NCI-H460 (cell line): ENCODE results near the gene IARS2. TPM values are rescaled to one million over a fixed set of nuclear protein-coding genes. Genes with fewer than 3 reads are reported as not detected.
"Not testable (repeated sequence)": the region's sequence is repeated elsewhere in the genome, so short reads cannot be mapped to it uniquely, and the experiment has no call there.

Source experiments
- DNase-seq: peaks from one replicate; pipeline ENCODE4 v3.0.0-alpha.2; 2016; ENCODE audit warnings: low read depth; ENCODE audit errors: extremely low read depth
- total RNA-seq: library from RNA; depleted of rRNA; stranded (reverse); fragments of >200 nt; shearing (Covaris generic); gene quantifications from 2 replicates; pipeline ENCODE4 v1.2.3, GENCODE V29; 2014

IARS2 gene
- total RNA-seq, 1 experiment from 2014 or later = 257 TPM

DNA sequence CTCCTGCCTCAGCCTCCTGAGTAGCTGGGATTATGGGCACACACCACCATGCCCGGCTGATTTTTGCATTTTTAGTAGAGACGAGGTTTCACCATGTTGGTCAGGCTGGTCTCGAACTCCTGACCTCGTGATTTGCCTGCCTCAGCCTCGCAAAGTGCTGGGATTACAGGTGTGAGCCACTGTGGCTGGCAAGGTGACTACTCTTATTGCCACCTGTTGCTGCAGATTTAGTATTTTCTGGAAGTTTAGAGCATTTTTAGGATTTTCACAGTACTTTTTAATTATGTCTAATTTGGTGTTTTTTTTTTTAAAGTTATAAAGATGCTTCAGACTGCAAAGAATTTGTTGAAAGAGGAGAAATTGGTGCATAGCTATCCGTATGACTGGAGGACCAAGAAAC, 16.5 kb downstream of the IARS2 start:
- DNase-seq = not testable (repeated sequence)

DNA sequence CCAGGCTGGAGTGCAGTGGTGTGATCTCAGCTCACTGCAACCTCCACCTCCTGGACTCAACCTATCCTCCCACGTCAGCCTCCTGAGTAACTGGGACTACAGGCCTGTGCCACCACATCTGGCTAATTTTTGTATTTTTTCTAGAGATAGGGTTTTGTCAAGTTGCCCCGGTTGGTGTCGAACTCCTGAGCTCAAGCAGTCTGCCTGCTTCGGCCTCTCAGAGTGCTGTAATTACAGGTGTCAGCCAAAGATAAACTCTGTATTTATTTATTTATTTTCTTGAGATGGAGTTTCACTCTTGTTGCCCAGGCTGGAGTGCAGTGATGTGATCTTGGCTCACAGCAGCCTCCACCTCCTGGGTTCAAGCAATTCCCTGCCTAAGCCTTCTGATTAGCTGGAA, 18.7 kb downstream of the IARS2 start:
- not testable (repeated sequence) for DNase-seq

DNA sequence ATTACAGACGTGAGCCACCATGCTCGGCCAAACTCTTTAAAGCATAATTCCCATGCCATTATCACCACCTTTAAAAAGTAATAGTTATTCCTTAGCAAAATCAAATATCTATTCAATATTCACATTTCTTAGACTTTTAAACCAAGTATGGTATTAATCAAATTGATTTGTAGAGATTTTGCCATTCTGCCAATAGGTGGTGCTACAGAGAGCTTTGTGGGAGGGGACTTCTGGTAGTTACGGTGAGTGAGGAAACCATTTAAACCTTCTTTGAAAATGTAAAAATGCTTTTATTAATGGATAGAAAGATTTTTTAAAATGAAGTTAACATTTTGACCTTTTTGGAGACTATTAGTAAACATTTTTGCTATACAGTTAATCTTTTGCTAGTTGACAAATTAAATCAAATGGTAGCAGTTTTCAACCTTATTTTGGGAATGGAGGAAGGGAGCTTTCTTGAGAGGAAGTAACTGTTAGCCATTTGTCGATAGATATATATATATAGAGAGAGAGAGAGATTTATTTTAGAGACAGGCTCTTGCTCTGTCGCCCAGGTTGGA, 19.3 kb downstream of the IARS2 start:
- DNase-seq = peak; percentile 59

DNA sequence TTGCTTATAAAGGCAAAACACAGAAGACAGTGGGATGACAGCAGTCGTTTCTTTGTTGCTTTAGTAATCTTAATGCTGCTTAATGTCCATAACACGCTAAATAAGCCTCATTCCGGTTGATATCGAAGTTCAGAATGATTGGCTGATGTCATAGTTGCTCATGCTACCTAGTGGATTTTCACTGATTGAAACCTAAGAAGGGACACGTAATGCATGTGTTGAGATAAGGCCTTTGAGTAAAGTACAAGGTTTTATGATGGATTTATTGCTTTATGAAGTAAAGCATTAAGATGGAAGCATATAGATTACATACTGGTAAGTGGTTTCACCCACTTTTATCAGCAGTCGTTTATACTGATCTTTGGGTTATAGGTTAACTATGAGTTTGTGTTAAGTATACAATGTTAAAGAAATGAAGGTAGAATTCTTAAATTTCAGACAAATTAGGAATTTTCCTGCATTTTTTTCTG, 25.1 kb downstream of the IARS2 start:
- peak; percentile 17 for DNase-seq

DNA sequence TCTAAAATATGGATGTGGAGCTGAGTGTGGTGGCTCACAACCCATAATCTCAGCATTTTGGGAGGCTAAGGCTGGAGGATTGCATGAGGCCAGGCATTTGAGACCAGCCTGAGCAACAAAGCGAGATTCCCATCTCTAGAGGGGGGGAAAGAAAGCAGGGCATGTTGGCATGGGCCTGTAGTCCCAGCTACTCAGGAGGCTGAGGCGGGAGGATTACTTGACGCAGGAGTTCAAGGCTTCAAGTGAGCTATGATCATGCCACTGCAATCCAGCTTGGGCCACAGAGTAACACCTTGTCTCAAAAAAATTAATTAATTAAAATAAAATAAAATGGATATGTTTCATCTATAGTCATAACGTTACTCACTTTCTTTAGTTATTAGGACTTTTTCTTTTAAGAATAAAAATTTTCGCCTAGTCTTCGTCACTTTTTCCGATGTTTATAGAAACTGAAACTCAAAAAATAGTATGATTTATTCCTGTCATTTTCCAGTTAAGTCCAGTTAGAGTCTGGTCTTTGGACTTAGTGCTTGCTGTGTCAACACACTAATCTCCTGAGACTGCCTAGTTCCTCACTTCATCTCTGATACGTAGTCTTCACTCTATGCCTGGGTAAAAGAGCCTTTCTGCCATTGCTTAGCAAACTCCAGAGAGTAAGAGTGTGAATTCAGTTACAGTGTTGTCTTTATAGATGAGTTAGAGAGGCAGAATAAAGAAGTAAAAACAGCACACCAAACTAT, 28.0 kb downstream of the IARS2 start:
- DNase-seq = no peak

DNA sequence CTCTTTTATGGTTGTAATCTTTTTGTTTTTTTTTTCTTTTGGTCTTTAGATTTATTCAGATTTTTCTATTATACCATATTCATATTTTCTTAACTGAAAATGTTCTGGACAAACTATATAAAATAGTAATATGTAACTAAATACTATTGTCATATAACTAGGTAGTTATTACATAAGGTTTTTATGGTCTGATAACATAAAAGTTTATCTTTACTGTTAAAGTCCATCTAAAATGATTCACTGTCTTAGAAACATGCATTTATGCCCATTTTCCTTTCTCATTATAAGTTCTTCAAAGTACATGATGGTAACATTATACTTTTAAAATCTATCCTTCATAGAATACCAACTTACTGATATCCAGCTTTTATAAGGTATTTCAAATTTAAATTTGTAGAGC, 29.1 kb downstream of the IARS2 start:
- DNase-seq = no peak

DNA sequence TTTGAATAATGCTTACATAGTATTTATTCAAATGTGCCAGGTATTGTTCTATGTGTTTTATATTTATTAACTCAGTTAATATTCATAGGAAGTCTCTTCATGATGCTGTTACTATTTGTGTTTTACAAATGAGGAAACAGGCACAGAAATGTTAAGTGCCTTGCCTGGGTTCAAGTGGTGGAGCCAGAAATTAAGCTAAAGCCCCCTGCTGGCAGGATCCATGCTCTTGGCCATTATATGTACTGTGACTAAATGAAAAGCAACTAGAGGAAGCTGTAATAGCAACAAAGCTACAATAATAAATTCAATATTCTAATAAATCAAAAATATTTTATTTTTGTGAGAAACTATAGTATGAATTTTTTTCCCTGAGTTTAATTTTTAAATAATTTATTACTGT, 30.0 kb downstream of the IARS2 start:
- peak; percentile 11 for DNase-seq

DNA sequence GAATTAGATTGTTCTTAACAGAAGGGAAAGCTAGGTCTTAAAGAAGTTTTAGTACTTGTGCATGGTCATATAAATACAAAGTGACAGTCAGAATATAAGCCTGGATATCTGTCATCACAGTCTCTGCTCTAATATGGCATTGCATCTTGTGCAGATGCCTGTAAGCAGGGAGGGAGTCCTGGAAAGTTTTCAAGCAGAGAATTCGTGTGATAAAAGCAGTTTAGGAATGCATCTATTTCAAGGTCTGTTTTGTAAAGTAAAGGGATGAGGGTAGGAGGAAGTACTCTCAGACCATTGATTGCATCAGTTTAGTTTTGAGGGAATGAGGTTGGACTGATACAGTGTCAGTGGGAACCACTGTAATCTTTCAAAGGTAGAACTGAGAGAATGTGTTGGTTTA, 30.6 kb downstream of the IARS2 start:
- no peak for DNase-seq

DNA sequence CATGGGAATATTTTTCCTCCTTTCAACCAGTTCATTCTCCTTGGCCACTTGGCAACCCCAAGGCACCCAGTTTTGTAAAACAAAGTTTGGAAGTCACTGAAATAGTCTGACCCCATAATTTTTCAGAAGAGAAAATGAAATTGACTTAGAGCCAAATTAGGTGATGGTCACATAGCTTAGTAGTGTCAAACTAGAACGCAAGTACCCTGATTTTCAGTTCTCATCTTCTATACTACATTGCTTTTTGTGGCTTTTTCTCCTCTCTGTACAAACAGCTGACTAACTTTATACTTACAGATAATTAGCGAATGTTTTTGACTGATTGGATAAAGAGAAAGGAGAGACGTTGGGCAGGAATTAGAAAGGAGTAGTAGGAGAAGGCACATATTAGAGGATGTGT, 33.1 kb downstream of the IARS2 start:
- DNase-seq = no peak

DNA sequence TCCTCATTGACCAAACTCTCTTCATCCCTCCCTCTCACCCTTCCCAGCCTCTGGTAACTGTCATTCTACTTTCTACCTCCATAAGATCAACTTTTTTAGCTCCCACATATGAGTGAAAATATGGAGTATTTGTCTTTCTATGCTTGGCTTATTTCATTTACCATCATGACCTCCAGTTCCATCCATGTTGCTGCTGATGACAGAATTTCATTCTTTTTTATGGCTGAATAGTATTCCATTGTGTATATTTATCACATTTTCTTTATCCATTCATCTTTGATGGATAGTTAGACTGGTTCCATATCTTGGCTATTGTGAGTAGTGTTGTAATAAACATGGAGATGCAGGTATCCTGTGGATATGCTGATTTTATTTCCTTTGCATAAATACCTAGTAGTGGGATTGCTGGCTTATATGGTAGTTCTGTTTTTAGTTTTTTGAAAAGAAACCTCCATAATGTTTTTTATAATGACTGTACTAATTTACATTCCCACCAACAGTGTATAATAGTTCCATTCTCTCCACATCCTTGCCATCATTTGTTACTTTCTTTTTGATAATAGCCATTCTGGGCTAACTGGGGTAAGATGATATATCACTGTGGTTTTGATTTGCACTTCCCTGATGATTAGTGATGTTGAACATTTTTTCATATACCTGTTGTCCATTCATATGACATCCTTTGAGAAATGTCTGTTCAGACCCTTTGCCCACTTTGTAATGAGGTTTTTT, 35.7 kb downstream of the IARS2 start:
- no peak for DNase-seq

DNA sequence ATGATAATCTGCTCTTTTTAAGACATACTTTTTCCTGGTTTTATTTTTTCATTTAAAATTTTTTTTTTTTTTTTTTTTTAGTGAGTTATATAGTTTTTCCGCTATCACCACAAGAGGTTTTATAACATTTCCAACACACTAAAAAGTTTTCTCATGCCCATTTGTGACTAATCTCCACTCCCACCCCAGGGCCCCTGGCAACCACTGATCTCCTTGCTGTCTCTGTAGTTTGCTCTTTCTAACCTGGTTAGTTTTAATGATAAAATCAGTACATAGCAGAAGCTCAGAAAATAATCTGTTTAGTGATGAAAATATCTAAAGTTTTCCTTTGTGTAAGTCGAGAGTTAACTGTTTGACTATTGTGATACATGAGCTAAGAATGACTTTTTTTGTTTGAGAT, 41.8 kb downstream of the IARS2 start:
- no peak for DNase-seq

DNA sequence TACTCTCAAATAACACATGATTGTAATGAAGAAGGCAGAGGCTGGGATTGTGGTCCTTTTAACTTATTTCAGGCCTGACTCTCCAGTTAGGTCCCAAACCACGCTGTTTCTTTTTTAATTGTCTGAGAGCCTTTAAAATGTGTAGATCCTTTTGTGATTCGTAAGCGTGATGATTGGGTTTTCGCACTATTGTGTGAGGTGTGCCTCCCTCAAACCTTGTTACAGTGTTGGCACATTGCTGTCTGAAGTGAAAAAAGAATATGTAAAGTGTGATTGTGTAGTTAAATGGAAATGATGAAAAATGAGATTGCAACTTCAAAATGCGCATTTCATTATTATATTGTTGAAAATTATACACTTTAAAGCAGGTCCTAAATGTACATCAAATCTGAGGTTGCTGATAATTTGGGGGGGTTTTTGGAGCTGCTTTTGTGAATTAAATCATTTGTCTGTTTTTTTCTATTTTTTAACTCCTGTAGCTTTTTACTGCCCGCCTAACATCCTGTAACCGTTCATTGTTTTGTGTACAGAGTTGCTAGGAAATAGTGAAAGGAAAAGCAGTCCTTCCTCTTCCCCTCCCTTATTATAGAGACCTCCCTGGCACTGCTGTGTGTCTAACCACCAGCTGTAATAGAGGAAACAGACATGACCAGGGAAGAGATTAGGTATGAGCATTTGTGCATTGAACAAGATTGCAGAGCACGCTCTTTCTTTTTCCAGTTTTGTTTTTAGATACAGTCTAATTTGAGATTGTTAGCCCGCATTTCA, 43.3 kb downstream of the IARS2 start:
- DNase-seq = no peak

DNA sequence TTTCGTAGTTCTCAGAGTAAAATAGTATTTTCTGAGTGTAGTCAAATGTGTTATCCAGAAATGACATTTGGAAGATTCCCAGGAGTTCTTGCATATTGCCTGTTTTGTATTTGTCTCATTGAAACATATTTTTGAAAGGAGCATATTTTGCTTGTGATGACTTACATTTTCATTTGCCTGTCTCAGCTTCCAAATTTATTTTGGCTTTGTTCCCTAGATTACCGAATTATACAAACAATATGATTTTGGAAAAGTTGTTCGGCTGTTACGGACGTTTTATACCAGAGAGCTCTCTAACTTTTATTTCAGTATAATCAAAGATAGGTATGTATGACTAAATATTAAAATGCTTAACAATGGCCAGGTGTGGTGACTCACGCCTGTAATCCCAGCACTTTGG, 46.0 kb downstream of the IARS2 start:
- DNase-seq = no peak

DNA sequence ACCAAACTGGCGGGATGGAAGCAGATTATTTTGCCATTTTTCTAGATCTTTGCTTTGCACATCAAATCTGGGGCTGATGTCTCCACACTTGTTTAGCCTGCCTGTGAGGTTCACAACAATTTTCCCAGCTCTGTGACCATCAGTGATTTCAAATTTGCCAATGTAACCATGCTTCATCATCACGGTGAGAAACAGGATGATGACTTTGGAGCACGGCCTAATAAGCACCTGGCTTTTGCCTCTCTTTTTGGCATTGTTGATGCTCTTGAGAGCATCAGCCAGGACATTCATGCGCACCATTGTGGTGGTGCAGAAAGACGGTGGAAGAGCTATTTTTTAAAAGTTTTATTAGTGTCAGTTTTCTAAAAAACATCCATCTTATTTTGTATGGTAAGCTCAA, 50.1 kb downstream of the IARS2 start:
- no peak for DNase-seq

DNA sequence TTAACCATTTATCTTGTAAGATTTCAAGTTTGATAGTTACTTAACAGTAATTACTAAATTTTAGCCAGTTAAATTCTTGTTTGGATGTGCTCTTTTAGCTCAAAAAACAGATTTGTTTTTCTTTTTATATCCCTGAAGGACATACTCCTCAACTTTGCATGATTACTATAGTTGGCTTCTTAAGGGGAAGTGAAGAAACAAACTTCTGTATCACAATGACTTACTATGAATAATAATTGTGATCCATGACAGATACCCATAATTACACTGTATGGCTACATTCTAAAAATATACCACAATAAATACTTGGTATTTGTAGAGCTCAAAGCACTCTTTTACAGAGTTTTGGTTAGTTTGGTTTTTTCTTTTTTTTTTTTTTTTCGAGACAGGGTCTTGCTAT, 55.8 kb downstream of the IARS2 start:
- DNase-seq = no peak

DNA sequence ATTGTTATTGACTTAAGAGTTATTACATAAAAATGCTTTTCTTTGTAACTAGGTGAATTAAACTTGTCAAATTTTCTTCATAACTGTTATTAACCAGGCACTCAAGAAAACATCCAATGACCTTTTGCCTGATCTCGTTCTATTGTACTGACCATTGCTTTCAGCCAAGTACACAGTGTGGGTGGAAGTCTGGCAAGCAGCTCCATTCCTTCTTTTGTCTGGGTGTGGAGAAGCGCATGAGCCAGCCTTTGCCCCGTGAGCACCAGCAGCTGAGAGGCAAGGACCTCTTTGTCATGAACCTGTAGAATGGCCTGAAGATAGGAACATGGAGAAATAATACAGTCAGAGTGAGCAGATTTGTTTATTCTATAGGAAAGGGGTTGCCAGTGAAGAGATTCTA, 57.5 kb downstream of the IARS2 start:
- no peak for DNase-seq

DNA sequence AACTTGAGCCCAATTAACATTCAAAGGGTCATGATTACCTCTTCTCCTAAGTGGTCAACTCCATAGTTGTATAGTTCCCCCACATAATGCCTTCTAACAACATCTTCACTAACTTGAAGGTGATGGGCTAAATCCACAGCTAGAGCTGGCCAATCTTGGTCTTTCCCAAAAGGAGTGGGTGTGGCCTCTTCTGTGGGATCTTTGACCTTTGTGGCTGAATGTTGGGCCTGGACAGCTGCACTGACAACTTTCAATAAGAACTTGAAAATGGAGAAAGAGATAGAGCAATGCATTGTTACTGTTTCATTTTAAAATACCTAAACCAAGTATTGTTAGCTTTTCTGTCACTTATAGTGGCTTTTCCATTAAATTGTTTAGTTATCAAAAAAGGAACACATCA, 59.2 kb downstream of the IARS2 start:
- no peak for DNase-seq

DNA sequence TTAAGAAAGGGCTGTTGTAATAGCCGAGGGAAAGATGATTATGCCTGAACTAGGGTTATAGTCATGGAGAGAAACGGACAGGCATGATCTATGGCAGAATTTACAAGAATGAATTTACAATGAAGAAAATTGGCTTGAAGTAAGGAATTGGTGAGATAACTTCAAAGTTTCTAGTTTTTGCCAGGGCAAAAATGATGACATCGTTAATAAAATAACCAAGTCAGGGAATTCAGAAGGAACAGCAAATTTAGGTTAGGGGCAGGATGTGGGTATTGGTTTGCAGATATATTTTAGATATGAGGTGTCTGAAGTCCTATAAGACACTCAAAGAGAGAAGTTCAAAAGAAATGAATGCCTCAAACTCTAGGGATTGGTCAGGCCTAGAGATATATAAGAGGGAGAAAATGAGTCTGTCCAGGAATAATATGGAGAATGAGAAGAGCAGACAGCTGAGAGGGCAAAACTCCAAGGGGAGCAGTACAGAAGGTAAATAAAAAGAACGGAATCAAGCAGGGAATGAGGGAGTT, 62.8 kb downstream of the IARS2 start:
- DNase-seq = no peak

DNA sequence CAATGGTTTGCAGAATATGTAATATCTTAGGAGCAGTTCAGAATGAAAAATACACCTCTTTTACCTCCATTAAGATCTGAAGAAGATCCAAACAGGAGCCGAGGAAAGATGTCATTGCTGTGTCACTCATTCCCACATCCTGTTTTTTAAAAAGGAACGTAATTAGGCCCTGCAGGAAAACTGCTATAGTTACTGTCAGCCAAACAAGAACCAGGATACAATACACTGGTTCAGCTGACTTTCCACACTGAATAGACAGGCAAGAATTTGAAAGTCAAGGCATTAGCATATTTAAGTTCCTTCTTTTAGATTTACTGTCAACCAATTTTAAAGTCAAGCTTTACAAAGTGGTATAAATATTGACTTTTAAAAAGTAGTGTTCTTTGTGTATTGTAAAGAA, 63.8 kb downstream of the IARS2 start:
- no peak for DNase-seq

DNA sequence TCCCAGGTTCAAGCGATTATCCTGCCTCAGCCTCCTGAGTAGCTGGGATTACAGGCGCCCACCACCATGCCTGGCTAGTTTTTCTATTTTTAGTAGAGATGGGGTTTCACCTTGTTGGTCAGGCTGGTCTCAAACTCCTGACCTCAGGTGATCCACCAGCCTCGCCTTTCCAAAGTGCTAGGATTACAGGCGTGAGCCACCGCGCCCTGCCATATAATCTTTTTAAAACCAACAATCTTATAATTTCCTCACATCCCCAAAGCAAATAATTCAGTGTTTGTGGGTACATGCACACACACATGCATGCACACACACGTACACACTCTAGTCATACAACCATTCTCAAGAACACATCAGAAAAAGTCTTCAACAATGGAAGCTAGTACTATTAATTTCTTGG, 64.6 kb downstream of the IARS2 start:
- not testable (repeated sequence) for DNase-seq

DNA sequence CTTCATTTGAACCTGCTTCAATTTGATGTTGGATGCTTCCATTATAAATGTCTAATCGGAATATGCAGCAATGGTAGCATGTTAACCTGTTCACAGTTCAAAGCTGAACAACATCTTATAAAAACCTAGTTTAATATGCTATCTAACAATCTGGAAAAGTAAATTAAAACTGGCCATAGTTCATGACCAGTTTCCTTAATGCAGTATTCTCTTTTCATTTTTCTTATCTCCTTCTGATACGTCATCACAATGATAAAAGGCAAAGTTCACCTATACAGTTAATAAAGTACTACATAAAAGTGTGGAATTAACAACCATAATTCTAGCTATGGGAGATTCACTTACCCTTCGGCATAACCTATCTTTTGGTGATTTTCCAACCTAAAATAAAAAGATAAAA, 65.1 kb downstream of the IARS2 start:
- DNase-seq = no peak
